ENCODE results near the gene STX18. TPM values are rescaled to one million over a fixed set of nuclear protein-coding genes. Genes with fewer than 3 reads are reported as not detected.

Gene STX18
- total and polyA plus RNA-seq, 2 donors (not counting 1 experiment from before 2014, with no cell fraction given): 27.4 to 28.2 TPM

- Histone ChIP-seq H2AFZ (ENCODE audit: low read length) (no peak overlapping the region), H3K9ac (ENCODE audit: insufficient read depth, low read length) (no peak overlapping the region), H3K27me3 (ENCODE audit: control insufficient read depth, insufficient read depth, low read length) (no peaks in the 10 kb centered on the region), H3K4me3 (replicated peaks in 1 of 4; ENCODE audit: control extremely low read depth in 1 of 4, insufficient read depth in 1 of 4, low read depth in 3 of 4, low read length in 4 of 4) (no peak overlapping the region), H3K79me2 (ENCODE audit: control insufficient read depth, insufficient read depth, low read length) (no peaks in the 10 kb centered on the region), H3K27ac (ENCODE audit: insufficient read depth, low read length) (no peak overlapping the region), H3K4me1 (ENCODE audit: control insufficient read depth, extremely low read depth, insufficient read depth, low read length) (no peaks in the 10 kb centered on the region), H3K4me2 (ENCODE audit: extremely low read depth, insufficient read depth, low read length) (no peak overlapping the region), H3K9me3 (ENCODE audit: control insufficient read depth, insufficient read depth, low read depth, low read length) (no peaks in the 10 kb centered on the region), H3K36me3 (ENCODE audit: control insufficient read depth, insufficient read depth, low read length) (peaks cover 7% of the 10 kb centered on the region), H4K20me1 (ENCODE audit: control insufficient read depth, extremely low read depth, insufficient read depth, low read length) (no peaks in the 10 kb centered on the region)
- no peak for DNase-seq (ENCODE audit: low read depth in 2 of 2)
- no peak for TF ChIP-seq CTCF (conservative IDR thresholded peaks at IDR 0.05 in 1 of 2, IDR thresholded peaks at IDR 0.05 in 1 of 2; ENCODE audit: low read depth in 1 of 2, low read length in 2 of 2)
- no peak for TF ChIP-seq EZH2 (IDR thresholded peaks at IDR 0.05; ENCODE audit: low read length, missing control alignments)
Measured at GRCh38 chr4:4425119-4425690, 116.6 kb downstream of the STX18 start.

- H2AFZ ChIP-seq (ENCODE audit: low read length): no peak overlapping the region
- H3K9ac ChIP-seq (ENCODE audit: insufficient read depth, low read length): no peak overlapping the region
- no peaks in the 10 kb centered on the region for H3K4me1 ChIP-seq (ENCODE audit: control insufficient read depth, extremely low read depth, insufficient read depth, low read length)
- H3K4me3 ChIP-seq (replicated peaks in 1 of 4; ENCODE audit: control extremely low read depth in 1 of 4, insufficient read depth in 1 of 4, low read depth in 3 of 4, low read length in 4 of 4): no peak overlapping the region
- peaks cover 8% of the 10 kb centered on the region for H3K36me3 ChIP-seq (ENCODE audit: control insufficient read depth, insufficient read depth, low read length)
- DNase-seq (ENCODE audit: low read depth in 2 of 2): no peak
- H3K27me3 ChIP-seq (ENCODE audit: control insufficient read depth, insufficient read depth, low read length): no peaks in the 10 kb centered on the region
- H4K20me1 ChIP-seq (ENCODE audit: control insufficient read depth, extremely low read depth, insufficient read depth, low read length): no peaks in the 10 kb centered on the region
- H3K79me2 ChIP-seq (ENCODE audit: control insufficient read depth, insufficient read depth, low read length): no peaks in the 10 kb centered on the region
- H3K9me3 ChIP-seq (ENCODE audit: control insufficient read depth, insufficient read depth, low read depth, low read length): no peaks in the 10 kb centered on the region
- TF ChIP-seq EZH2 (IDR thresholded peaks at IDR 0.05; ENCODE audit: low read length, missing control alignments) (no peak), CTCF (conservative IDR thresholded peaks at IDR 0.05 in 1 of 2, IDR thresholded peaks at IDR 0.05 in 1 of 2; ENCODE audit: low read depth in 1 of 2, low read length in 2 of 2) (no peak)
- no peak overlapping the region for H3K27ac ChIP-seq (ENCODE audit: insufficient read depth, low read length)
- no peak overlapping the region for H3K4me2 ChIP-seq (ENCODE audit: extremely low read depth, insufficient read depth, low read length)
Measured at GRCh38 chr4:4424499-4425115, 117.2 kb downstream of the STX18 start.

- Histone ChIP-seq H3K27ac (ENCODE audit: insufficient read depth, low read length) (no peak overlapping the region), H3K4me3 (replicated peaks in 1 of 4; ENCODE audit: control extremely low read depth in 1 of 4, insufficient read depth in 1 of 4, low read depth in 3 of 4, low read length in 4 of 4) (no peak overlapping the region), H3K79me2 (ENCODE audit: control insufficient read depth, insufficient read depth, low read length) (no peaks in the 10 kb centered on the region), H3K27me3 (ENCODE audit: control insufficient read depth, insufficient read depth, low read length) (no peaks in the 10 kb centered on the region), H3K4me2 (ENCODE audit: extremely low read depth, insufficient read depth, low read length) (no peak overlapping the region), H3K9ac (ENCODE audit: insufficient read depth, low read length) (no peak overlapping the region), H3K36me3 (ENCODE audit: control insufficient read depth, insufficient read depth, low read length) (peaks cover 7% of the 10 kb centered on the region), H3K9me3 (ENCODE audit: control insufficient read depth, insufficient read depth, low read depth, low read length) (no peaks in the 10 kb centered on the region), H2AFZ (ENCODE audit: low read length) (no peak overlapping the region), H3K4me1 (ENCODE audit: control insufficient read depth, extremely low read depth, insufficient read depth, low read length) (no peaks in the 10 kb centered on the region), H4K20me1 (ENCODE audit: control insufficient read depth, extremely low read depth, insufficient read depth, low read length) (no peaks in the 10 kb centered on the region)
- DNase-seq (ENCODE audit: low read depth in 2 of 2): no peak
- no peak for TF ChIP-seq CTCF (conservative IDR thresholded peaks at IDR 0.05 in 1 of 2, IDR thresholded peaks at IDR 0.05 in 1 of 2; ENCODE audit: low read depth in 1 of 2, low read length in 2 of 2)
- TF ChIP-seq EZH2 (IDR thresholded peaks at IDR 0.05; ENCODE audit: low read length, missing control alignments): no peak
Measured at GRCh38 chr4:4423706-4424498, 117.9 kb downstream of the STX18 start.
